B cell (primary cell): ENCODE data around the gene ZNF135.

Source experiments
- EZH2 ChIP-seq: IDR thresholded peaks from 2 replicates; pipeline ENCODE4 v1.6.1; 2012; ENCODE audit warnings: borderline replicate concordance, low read depth, mild to moderate bottlenecking, moderate library complexity, low read length; ENCODE audit not compliant: insufficient read depth, poor library complexity, severe bottlenecking
- TF ChIP-seq, protein P1 (sequence below): fragments of 200-600 bp; IDR thresholded peaks from one replicate; pipeline ENCODE4 v1.8.0; 2022; ENCODE audit warnings: antibody characterized with exemption, mild to moderate bottlenecking

DNA sequence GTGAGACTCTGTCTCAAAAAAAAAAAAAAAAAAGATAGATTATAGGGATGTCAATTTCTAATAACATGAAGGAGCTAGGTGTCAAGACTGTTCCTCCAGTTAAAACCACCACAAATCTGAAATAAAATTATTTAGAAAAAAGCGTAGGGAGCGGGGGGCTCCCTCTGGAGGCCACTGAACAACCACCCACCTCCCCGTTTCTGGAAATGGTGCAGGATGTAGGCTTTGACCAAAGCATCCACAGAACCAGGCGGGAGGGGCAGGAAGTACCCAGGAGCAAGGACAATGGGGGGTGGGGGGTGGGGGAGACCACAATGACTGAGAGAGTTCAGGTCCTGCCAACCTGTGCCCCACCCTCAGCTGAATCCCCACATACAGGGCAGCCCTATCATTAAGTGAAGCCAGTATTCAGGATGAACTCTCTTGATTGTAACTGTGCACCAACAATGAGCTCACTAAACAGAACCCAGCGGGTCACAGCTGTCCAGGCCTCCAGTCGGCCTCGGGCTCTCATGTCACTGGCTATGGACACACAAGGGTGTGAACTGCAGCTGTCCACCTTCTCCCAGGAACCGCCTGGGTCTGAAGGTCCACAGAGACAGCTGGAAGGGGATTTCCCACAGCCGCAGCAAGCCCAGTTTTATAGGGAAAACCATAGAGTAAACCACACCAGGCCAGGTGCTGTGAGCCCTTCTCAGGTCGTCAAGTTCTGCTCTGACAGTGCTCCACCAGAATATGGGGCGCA lies 32.3 kb downstream of the ZNF135 start:
- TF ChIP-seq EZH2 = no peak
- TF ChIP-seq, protein P1, sequence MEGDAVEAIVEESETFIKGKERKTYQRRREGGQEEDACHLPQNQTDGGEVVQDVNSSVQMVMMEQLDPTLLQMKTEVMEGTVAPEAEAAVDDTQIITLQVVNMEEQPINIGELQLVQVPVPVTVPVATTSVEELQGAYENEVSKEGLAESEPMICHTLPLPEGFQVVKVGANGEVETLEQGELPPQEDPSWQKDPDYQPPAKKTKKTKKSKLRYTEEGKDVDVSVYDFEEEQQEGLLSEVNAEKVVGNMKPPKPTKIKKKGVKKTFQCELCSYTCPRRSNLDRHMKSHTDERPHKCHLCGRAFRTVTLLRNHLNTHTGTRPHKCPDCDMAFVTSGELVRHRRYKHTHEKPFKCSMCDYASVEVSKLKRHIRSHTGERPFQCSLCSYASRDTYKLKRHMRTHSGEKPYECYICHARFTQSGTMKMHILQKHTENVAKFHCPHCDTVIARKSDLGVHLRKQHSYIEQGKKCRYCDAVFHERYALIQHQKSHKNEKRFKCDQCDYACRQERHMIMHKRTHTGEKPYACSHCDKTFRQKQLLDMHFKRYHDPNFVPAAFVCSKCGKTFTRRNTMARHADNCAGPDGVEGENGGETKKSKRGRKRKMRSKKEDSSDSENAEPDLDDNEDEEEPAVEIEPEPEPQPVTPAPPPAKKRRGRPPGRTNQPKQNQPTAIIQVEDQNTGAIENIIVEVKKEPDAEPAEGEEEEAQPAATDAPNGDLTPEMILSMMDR = no peak
